Measurements from ENCODE around the gene TPM4. TPM values are rescaled to one million over a fixed set of nuclear protein-coding genes. Genes with fewer than 3 reads are reported as not detected.

Gene TPM4
- polyA plus RNA-seq, 1 donor from 2014 or later, result 119 TPM

DNA sequence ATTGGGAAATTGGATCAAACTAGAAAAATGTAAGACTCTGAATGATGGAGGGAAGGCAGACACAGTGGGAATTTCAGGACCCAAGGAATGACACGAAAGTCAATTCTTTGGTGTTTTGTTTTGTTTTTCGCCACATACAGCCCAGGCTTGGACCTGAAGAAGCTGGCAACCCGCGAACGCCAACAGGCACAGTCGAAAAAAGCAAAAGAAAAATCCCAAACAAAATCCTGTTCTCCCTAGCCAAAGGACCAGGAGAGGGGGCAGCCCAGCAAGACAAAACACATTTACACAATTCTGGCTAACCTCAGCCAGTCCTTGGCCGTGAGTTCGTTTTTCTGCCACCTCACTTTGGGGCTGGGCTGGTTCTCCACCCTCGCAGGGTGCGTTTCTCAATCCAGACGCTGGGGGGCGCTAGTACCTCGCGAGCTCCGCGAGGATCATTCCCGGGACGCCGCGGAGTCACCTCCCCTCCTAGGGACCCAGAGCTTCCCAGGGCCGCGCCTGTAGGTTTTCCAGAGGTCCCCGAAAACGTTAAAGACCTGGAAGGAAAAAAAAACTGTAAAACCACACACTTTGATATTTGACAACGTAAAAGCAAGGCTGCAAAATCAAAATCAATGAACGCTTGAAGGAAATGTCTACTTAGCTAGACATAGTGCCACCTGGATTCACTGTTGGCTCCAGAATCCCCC, 34.9 kb upstream of the TPM4 start:
- peak overlapping the region; percentile 24 for H3K4me3 ChIP-seq (ENCODE audit: low read length)
- no peaks in the 10 kb centered on the region for H3F3A ChIP-seq (ENCODE audit: insufficient read depth, low read length, poor library complexity, severe bottlenecking)
- no peak overlapping the region for H3K27ac ChIP-seq (ENCODE audit: low read length)
- H3K9me2 ChIP-seq (ENCODE audit: insufficient read depth, low read length), result no peaks in the 10 kb centered on the region
- no peak overlapping the region for H3K9ac ChIP-seq (ENCODE audit: low read length)
- no peaks in the 10 kb centered on the region for H3K36me3 ChIP-seq (ENCODE audit: insufficient read depth, low read length)
- H4K20me1 ChIP-seq (ENCODE audit: insufficient read depth), result no peaks in the 10 kb centered on the region
- H2AFZ ChIP-seq (ENCODE audit: low read depth, low read length), result no peak overlapping the region
- H3K9me3 ChIP-seq (ENCODE audit: low read length), result no peaks in the 10 kb centered on the region
- TF ChIP-seq MXI1 (conservative IDR thresholded peaks at IDR 0.05; ENCODE audit: poor library complexity, severe bottlenecking), result no peak
- TF ChIP-seq RAD21 (conservative IDR thresholded peaks at IDR 0.05), result peak; percentile 74
- TF ChIP-seq EP300 (conservative IDR thresholded peaks at IDR 0.05; ENCODE audit: poor library complexity, severe bottlenecking), result no peak
- TF ChIP-seq, protein P1, sequence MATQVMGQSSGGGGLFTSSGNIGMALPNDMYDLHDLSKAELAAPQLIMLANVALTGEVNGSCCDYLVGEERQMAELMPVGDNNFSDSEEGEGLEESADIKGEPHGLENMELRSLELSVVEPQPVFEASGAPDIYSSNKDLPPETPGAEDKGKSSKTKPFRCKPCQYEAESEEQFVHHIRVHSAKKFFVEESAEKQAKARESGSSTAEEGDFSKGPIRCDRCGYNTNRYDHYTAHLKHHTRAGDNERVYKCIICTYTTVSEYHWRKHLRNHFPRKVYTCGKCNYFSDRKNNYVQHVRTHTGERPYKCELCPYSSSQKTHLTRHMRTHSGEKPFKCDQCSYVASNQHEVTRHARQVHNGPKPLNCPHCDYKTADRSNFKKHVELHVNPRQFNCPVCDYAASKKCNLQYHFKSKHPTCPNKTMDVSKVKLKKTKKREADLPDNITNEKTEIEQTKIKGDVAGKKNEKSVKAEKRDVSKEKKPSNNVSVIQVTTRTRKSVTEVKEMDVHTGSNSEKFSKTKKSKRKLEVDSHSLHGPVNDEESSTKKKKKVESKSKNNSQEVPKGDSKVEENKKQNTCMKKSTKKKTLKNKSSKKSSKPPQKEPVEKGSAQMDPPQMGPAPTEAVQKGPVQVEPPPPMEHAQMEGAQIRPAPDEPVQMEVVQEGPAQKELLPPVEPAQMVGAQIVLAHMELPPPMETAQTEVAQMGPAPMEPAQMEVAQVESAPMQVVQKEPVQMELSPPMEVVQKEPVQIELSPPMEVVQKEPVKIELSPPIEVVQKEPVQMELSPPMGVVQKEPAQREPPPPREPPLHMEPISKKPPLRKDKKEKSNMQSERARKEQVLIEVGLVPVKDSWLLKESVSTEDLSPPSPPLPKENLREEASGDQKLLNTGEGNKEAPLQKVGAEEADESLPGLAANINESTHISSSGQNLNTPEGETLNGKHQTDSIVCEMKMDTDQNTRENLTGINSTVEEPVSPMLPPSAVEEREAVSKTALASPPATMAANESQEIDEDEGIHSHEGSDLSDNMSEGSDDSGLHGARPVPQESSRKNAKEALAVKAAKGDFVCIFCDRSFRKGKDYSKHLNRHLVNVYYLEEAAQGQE (IDR thresholded peaks at IDR 0.05; ENCODE audit: borderline replicate concordance), result no peak
- TF ChIP-seq, protein P2, sequence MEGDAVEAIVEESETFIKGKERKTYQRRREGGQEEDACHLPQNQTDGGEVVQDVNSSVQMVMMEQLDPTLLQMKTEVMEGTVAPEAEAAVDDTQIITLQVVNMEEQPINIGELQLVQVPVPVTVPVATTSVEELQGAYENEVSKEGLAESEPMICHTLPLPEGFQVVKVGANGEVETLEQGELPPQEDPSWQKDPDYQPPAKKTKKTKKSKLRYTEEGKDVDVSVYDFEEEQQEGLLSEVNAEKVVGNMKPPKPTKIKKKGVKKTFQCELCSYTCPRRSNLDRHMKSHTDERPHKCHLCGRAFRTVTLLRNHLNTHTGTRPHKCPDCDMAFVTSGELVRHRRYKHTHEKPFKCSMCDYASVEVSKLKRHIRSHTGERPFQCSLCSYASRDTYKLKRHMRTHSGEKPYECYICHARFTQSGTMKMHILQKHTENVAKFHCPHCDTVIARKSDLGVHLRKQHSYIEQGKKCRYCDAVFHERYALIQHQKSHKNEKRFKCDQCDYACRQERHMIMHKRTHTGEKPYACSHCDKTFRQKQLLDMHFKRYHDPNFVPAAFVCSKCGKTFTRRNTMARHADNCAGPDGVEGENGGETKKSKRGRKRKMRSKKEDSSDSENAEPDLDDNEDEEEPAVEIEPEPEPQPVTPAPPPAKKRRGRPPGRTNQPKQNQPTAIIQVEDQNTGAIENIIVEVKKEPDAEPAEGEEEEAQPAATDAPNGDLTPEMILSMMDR (IDR thresholded peaks at IDR 0.05; ENCODE audit: poor library complexity, severe bottlenecking), result peak; percentile 78
- TF ChIP-seq EZH2 (IDR thresholded peaks at IDR 0.05; ENCODE audit: borderline replicate concordance, insufficient read depth, low read length, poor library complexity, severe bottlenecking), result no peak
- no peak for TF ChIP-seq TAF1 (IDR thresholded peaks at IDR 0.05; ENCODE audit: low read depth)
- no peak for TF ChIP-seq POLR2AphosphoS5 (IDR thresholded peaks at IDR 0.05)
- peak; percentile 73 for TF ChIP-seq SMC3 (conservative IDR thresholded peaks at IDR 0.05; ENCODE audit: poor library complexity)
- H3K4me2 ChIP-seq (ENCODE audit: low read length), result no peak overlapping the region
- no peaks in the 10 kb centered on the region for H3K27me3 ChIP-seq (ENCODE audit: insufficient read depth, low read depth, low read length)
- no peaks in the 10 kb centered on the region for H3K79me2 ChIP-seq (replicated peaks; ENCODE audit: insufficient read depth, low read length)

DNA sequence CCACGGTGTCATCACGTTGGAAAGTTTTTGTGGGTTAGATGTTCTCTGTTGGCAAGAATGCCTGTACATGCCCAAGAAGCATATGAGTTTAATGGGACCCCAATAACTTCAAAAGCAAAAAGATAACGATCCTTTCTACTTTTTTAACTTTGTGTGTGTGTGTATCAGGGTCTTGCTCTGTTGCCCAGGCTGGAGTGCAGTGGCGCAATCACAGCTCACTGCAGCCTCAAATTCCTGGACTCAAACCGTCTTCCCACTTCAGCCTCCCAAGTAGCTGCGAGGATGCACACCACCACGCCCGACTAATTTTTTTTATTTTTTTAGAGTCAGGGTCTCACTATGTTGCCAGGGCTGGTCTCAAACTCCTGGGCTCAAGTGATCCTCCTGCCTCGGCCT, 34.3 kb upstream of the TPM4 start:
- TF ChIP-seq EZH2 (IDR thresholded peaks at IDR 0.05; ENCODE audit: borderline replicate concordance, insufficient read depth, low read length, poor library complexity, severe bottlenecking) (no peak), SMC3 (conservative IDR thresholded peaks at IDR 0.05; ENCODE audit: poor library complexity) (no peak), MXI1 (conservative IDR thresholded peaks at IDR 0.05; ENCODE audit: poor library complexity, severe bottlenecking) (no peak), EP300 (conservative IDR thresholded peaks at IDR 0.05; ENCODE audit: poor library complexity, severe bottlenecking) (no peak), TAF1 (IDR thresholded peaks at IDR 0.05; ENCODE audit: low read depth) (no peak), RAD21 (conservative IDR thresholded peaks at IDR 0.05) (no peak), POLR2AphosphoS5 (IDR thresholded peaks at IDR 0.05) (no peak)
- TF ChIP-seq, protein P1 (IDR thresholded peaks at IDR 0.05; ENCODE audit: borderline replicate concordance), result no peak
- TF ChIP-seq, protein P2 (IDR thresholded peaks at IDR 0.05; ENCODE audit: poor library complexity, severe bottlenecking), result no peak
- Histone ChIP-seq H2AFZ (ENCODE audit: low read depth, low read length) (no peak overlapping the region), H3K79me2 (replicated peaks; ENCODE audit: insufficient read depth, low read length) (no peaks in the 10 kb centered on the region), H3K4me3 (ENCODE audit: low read length) (no peak overlapping the region), H3K27me3 (ENCODE audit: insufficient read depth, low read depth, low read length) (no peaks in the 10 kb centered on the region), H3K9me3 (ENCODE audit: low read length) (no peaks in the 10 kb centered on the region), H3F3A (ENCODE audit: insufficient read depth, low read length, poor library complexity, severe bottlenecking) (no peaks in the 10 kb centered on the region), H3K27ac (ENCODE audit: low read length) (no peak overlapping the region), H4K20me1 (ENCODE audit: insufficient read depth) (no peaks in the 10 kb centered on the region), H3K36me3 (ENCODE audit: insufficient read depth, low read length) (no peaks in the 10 kb centered on the region), H3K9me2 (ENCODE audit: insufficient read depth, low read length) (no peaks in the 10 kb centered on the region), H3K9ac (ENCODE audit: low read length) (no peak overlapping the region), H3K4me2 (ENCODE audit: low read length) (no peak overlapping the region)
